Activated T-cell treated with anti-CD3 and anti-CD28 coated beads, Interleukin-2, amount 50 U/mL, for 72 hours (primary cell): Measurements from ENCODE around the gene DENND1A. TPM values are rescaled to one million over a fixed set of nuclear protein-coding genes. Genes with fewer than 3 reads are reported as not detected.
"Not testable (repeated sequence)": the region's sequence is repeated elsewhere in the genome, so short reads cannot be mapped to it uniquely, and the experiment has no call there.

Experiments used
- ATAC-seq, 2 donors: fragments of 150-1000 bp; cut with Tn5 transposase; replicated peaks in 1 of 2; 2 replicates each; pipeline ENCODE4 v1.10.0; 2021; ENCODE audit warnings: moderate library complexity in 2 of 2, mild to moderate bottlenecking in 1 of 2
- DNase-seq, 2 donors: peaks; one replicate each; pipeline ENCODE4 v3.0.0; 2021 to 2022; ENCODE audit warnings: mixed read lengths in 1 of 2
- H3K27ac Mint-ChIP-seq: one replicate; pipeline ENCODE4 v1.8.0; 2022; ENCODE audit warnings: mild to moderate bottlenecking, moderate library complexity, mixed read lengths
- H3K27me3 Mint-ChIP-seq: one replicate; pipeline ENCODE4 v1.8.0; 2022; ENCODE audit warnings: low read depth, mixed read lengths
- H3K36me3 Mint-ChIP-seq, 2 donors: one replicate each; pipeline ENCODE4 v1.8.0; 2022; ENCODE audit warnings: mixed read lengths in 2 of 2, mild to moderate bottlenecking in 1 of 2; ENCODE audit not compliant: insufficient read depth in 2 of 2
- H3K4me1 Mint-ChIP-seq: one replicate; pipeline ENCODE4 v1.8.0; 2022; ENCODE audit warnings: low read depth, mixed read lengths
- H3K4me3 Mint-ChIP-seq, 2 donors: one replicate each; pipeline ENCODE4 v1.8.0; 2022; ENCODE audit warnings: mild to moderate bottlenecking in 2 of 2, mixed read lengths in 2 of 2, moderate library complexity in 2 of 2
- H3K9me3 Mint-ChIP-seq, 2 donors: one replicate each; pipeline ENCODE4 v1.8.0; 2022; ENCODE audit warnings: mixed read lengths in 2 of 2
- total RNA-seq, 2 donors: library from RNA; stranded (reverse); gene quantifications; one replicate each; pipeline ENCODE4 v1.2.3, GENCODE V29; 2022

DENND1A gene
- total RNA-seq, 2 donors from 2014 or later: 18.3 to 18.5 TPM

GRCh38 chr9:123925161-123925560 is 4.8 kb downstream of the DENND1A start:
- peaks cover 0 to 6% of the 10 kb centered on the region in 2 donors for H3K9me3 Mint-ChIP-seq
- DNase-seq (no peak), ATAC-seq (no peak)
- no peak overlapping the region for H3K4me3 Mint-ChIP-seq
- H3K27me3 Mint-ChIP-seq: no peaks in the 10 kb centered on the region
- peaks cover 32% of the 10 kb centered on the region for H3K4me1 Mint-ChIP-seq
- no peak overlapping the region for H3K27ac Mint-ChIP-seq
- H3K36me3 Mint-ChIP-seq: peaks cover 3 to 10% of the 10 kb centered on the region in 2 donors

- Mint-ChIP-seq H3K36me3 (peaks cover 3 to 10% of the 10 kb centered on the region in 2 donors), H3K27me3 (no peaks in the 10 kb centered on the region), H3K4me3 (no peak overlapping the region), H3K4me1 (peaks cover 31% of the 10 kb centered on the region), H3K9me3 (peaks cover 0 to 6% of the 10 kb centered on the region in 2 donors), H3K27ac (no peak overlapping the region)
- ATAC-seq: no peak
- DNase-seq: no peak
Observed at GRCh38 chr9:123924727-123925126, 5.2 kb downstream of the DENND1A start.

- no peak for ATAC-seq
- H3K36me3 Mint-ChIP-seq: peaks cover 3 to 10% of the 10 kb centered on the region in 2 donors
- peaks cover 28% of the 10 kb centered on the region for H3K4me1 Mint-ChIP-seq
- H3K27me3 Mint-ChIP-seq: no peaks in the 10 kb centered on the region
- H3K9me3 Mint-ChIP-seq: peaks cover 0 to 6% of the 10 kb centered on the region in 2 donors
- H3K4me3 Mint-ChIP-seq: no peak overlapping the region
- no peak for DNase-seq
- no peak overlapping the region for H3K27ac Mint-ChIP-seq
Observed at GRCh38 chr9:123923884-123924283, 6.0 kb downstream of the DENND1A start.

GRCh38 chr9:123923377-123923776 is 6.5 kb downstream of the DENND1A start:
- DNase-seq (no peak), ATAC-seq (no peak)
- peaks cover 23% of the 10 kb centered on the region for H3K4me1 Mint-ChIP-seq
- no peak overlapping the region for H3K27ac Mint-ChIP-seq
- H3K4me3 Mint-ChIP-seq: no peak overlapping the region
- peaks cover 3 to 10% of the 10 kb centered on the region in 2 donors for H3K36me3 Mint-ChIP-seq
- peaks cover 0 to 6% of the 10 kb centered on the region in 2 donors for H3K9me3 Mint-ChIP-seq
- H3K27me3 Mint-ChIP-seq: no peaks in the 10 kb centered on the region

GRCh38 chr9:123922911-123923310 is 7.0 kb downstream of the DENND1A start:
- Mint-ChIP-seq H3K36me3 (peaks cover 3 to 10% of the 10 kb centered on the region in 2 donors), H3K4me1 (peaks cover 18% of the 10 kb centered on the region)
- ATAC-seq: no peak

GRCh38 chr9:123922431-123922830 is 7.5 kb downstream of the DENND1A start:
- no peaks in the 10 kb centered on the region for H3K27me3 Mint-ChIP-seq
- peaks cover 3 to 10% of the 10 kb centered on the region in 2 donors for H3K36me3 Mint-ChIP-seq
- peaks cover 0 to 6% of the 10 kb centered on the region in 2 donors for H3K9me3 Mint-ChIP-seq
- H3K27ac Mint-ChIP-seq: no peak overlapping the region
- peaks cover 13% of the 10 kb centered on the region for H3K4me1 Mint-ChIP-seq
- DNase-seq: no peak
- no peak overlapping the region for H3K4me3 Mint-ChIP-seq
- ATAC-seq: no peak

More at GRCh38 chr9:123922911-123923310, 7.0 kb downstream of the DENND1A start:
- no peak overlapping the region for H3K27ac Mint-ChIP-seq
- no peak overlapping the region for H3K4me3 Mint-ChIP-seq
- no peaks in the 10 kb centered on the region for H3K27me3 Mint-ChIP-seq
- peaks cover 0 to 6% of the 10 kb centered on the region in 2 donors for H3K9me3 Mint-ChIP-seq
- DNase-seq: no peak

- no peaks in the 10 kb centered on the region for H3K9me3 Mint-ChIP-seq
- no peak overlapping the region for H3K27ac Mint-ChIP-seq
- H3K4me3 Mint-ChIP-seq: no peak overlapping the region
- H3K4me1 Mint-ChIP-seq: no peaks in the 10 kb centered on the region
- ATAC-seq (no peak), DNase-seq (peak in 1 of 2 donors; percentile 2)
- H3K36me3 Mint-ChIP-seq: peaks cover 0 to 6% of the 10 kb centered on the region in 2 donors
- no peaks in the 10 kb centered on the region for H3K27me3 Mint-ChIP-seq
Observed at GRCh38 chr9:123914517-123915196, 15.3 kb downstream of the DENND1A start.

- peaks cover 0 to 2% of the 10 kb centered on the region in 2 donors for H3K9me3 Mint-ChIP-seq
- no peaks in the 10 kb centered on the region for H3K27me3 Mint-ChIP-seq
- H3K4me1 Mint-ChIP-seq: no peaks in the 10 kb centered on the region
- ATAC-seq (no peak), DNase-seq (no peak)
- peaks cover 2 to 7% of the 10 kb centered on the region in 2 donors for H3K36me3 Mint-ChIP-seq
- no peak overlapping the region for H3K4me3 Mint-ChIP-seq
- H3K27ac Mint-ChIP-seq: no peak overlapping the region
Observed at GRCh38 chr9:123912167-123912897, 17.6 kb downstream of the DENND1A start.

GRCh38 chr9:123911024-123911423 is 18.9 kb downstream of the DENND1A start:
- Mint-ChIP-seq H3K27ac (no peak overlapping the region), H3K27me3 (no peaks in the 10 kb centered on the region), H3K4me1 (no peaks in the 10 kb centered on the region), H3K4me3 (no peak overlapping the region), H3K36me3 (peaks cover 2 to 7% of the 10 kb centered on the region in 2 donors), H3K9me3 (peaks cover 0 to 2% of the 10 kb centered on the region in 2 donors)
- ATAC-seq (no peak), DNase-seq (no peak)

GRCh38 chr9:123909192-123909591 is 20.7 kb downstream of the DENND1A start:
- H3K4me1 Mint-ChIP-seq, H3K4me3 Mint-ChIP-seq, DNase-seq, H3K27me3 Mint-ChIP-seq, H3K9me3 Mint-ChIP-seq, H3K27ac Mint-ChIP-seq, H3K36me3 Mint-ChIP-seq, ATAC-seq: not testable (repeated sequence)

GRCh38 chr9:123903550-123903949 is 26.4 kb downstream of the DENND1A start:
- not testable (repeated sequence) for H3K27ac Mint-ChIP-seq, H3K9me3 Mint-ChIP-seq, ATAC-seq, H3K27me3 Mint-ChIP-seq, DNase-seq, H3K4me3 Mint-ChIP-seq, H3K4me1 Mint-ChIP-seq
- peaks cover 3 to 14% of the 10 kb centered on the region in 2 donors for H3K36me3 Mint-ChIP-seq

- H3K27ac Mint-ChIP-seq: no peak overlapping the region
- H3K27me3 Mint-ChIP-seq: no peaks in the 10 kb centered on the region
- ATAC-seq: no peak
- H3K36me3 Mint-ChIP-seq: no peaks in the 10 kb centered on the region
- no peaks in the 10 kb centered on the region for H3K9me3 Mint-ChIP-seq
- H3K4me3 Mint-ChIP-seq: no peak overlapping the region
- no peak for DNase-seq
- peaks cover 10% of the 10 kb centered on the region for H3K4me1 Mint-ChIP-seq
Observed at GRCh38 chr9:123894822-123895221, 35.1 kb downstream of the DENND1A start.

GRCh38 chr9:123893831-123894460 is 36.0 kb downstream of the DENND1A start:
- DNase-seq: no peak
- no peaks in the 10 kb centered on the region for H3K27me3 Mint-ChIP-seq
- no peaks in the 10 kb centered on the region for H3K9me3 Mint-ChIP-seq
- H3K36me3 Mint-ChIP-seq: no peaks in the 10 kb centered on the region
- no peak overlapping the region for H3K27ac Mint-ChIP-seq
- peaks cover 7% of the 10 kb centered on the region for H3K4me1 Mint-ChIP-seq
- ATAC-seq: no peak
- no peak overlapping the region for H3K4me3 Mint-ChIP-seq
